Pancreas (tissue), 10 donors: ENCODE data around the gene SLC26A5. TPM values are rescaled to one million over a fixed set of nuclear protein-coding genes. Genes with fewer than 3 reads are reported as not detected.

ENCODE experiments used
- ATAC-seq, 4 donors: fragments of 200-7000 bp; cut with Tn5 transposase; one replicate each; pipeline versions ENCODE4 v1.8.0 to v1.9.1; 2020; ENCODE audit warnings: mild to moderate bottlenecking in 4 of 4, moderate library complexity in 4 of 4
- DNase-seq, 6 donors: peaks; one replicate each; pipeline ENCODE4 v3.0.0-alpha.2; 2020
- FAIRE-seq: peaks from 2 replicates; lab custom pipeline; 2012; peaks lifted over from hg19 to GRCh38; lab: Jason Lieb, UNC
- H3K27ac ChIP-seq, 4 donors: fragments of 200-600 bp; sonication (generic); 1 replicate in 3 of 4; 2 replicates in 1 of 4; pipeline versions ENCODE4 v1.5.0 to v1.8.0; 2020
- H3K27me3 ChIP-seq, 4 donors: fragments of 200-600 bp; one replicate each; pipeline ENCODE4 v1.8.0; 2021
- H3K36me3 ChIP-seq, 3 donors: fragments of 200-600 bp; sonication (generic) in 1 of 3; one replicate each; pipeline versions ENCODE4 v1.5.0 to v1.8.0; 2020 to 2021
- H3K4me1 ChIP-seq, 3 donors: fragments of 200-600 bp; one replicate each; pipeline ENCODE4 v1.8.0; 2021
- H3K4me3 ChIP-seq, 4 donors: fragments of 200-600 bp; sonication (generic) in 2 of 4; one replicate each; pipeline versions ENCODE4 v1.5.0 to v1.8.0; 2020 to 2021
- H3K9me3 ChIP-seq, 4 donors: fragments of 200-600 bp; one replicate each; pipeline ENCODE4 v1.8.0; 2021
- CTCF ChIP-seq, 4 donors: fragments of 200-600 bp; sonication (generic) in 3 of 4; IDR thresholded peaks; one replicate each; pipeline versions ENCODE4 v1.5.0 to v1.8.0; 2021; ENCODE audit warnings: antibody characterized with exemption in 4 of 4
- WGBS, 2 donors: extraction: QIAGEN DNeasy Blood & Tissue Kit; methylation state at CpG; one replicate each; pipeline ENCODE4 v1.1.7; 2013; 5-methylcytosine and 5-hydroxymethylcytosine counted together
- intact Hi-C, 3 donors: fragments of 100-400 bp; cut with DNase I; formaldehyde crosslinking; loops; one replicate each; pipeline versions ENCODE4 v1.11.1 to v1.14.2; 2022
- polyA plus RNA-seq, 2 donors: library from polyadenylated mRNA; stranded (reverse); fragments of 200-250 nt; gene quantifications; one replicate each; pipeline ENCODE4 v1.2.3, GENCODE V29; 2013
- total RNA-seq, 6 donors: library from RNA; stranded (reverse); fragmentation: NEBNext Ultra II Directional in 4 of 6; extraction: Animal tissue kit (Norgen Biotek cat#: 25700) in 4 of 6; gene quantifications; one replicate each; pipeline versions ENCODE4 v1.2.1 to v1.2.4, GENCODE V29; 2021 to 2023
- donor health status: healthy with polysubstance abuse.
- donor health status: DM: no; HTN: no; CAD: no; lungs with moderate emphysema.
- donor health status: DM: no; HTN: no; CAD: no.
- donor health status: control.
- donor health status: control.
- donor health status: Bipolar disorder and iron deficiency.
- donor health status: DM: yes; HTN: yes; CAD: no.
- donor health status: DM: no; HTN: no; CAD: no.
- donor health status: DM: no; HTN: no; CAD: no.
- donor health status: DM: yes; HTN: yes; CAD: no.

SLC26A5 gene
- total and polyA plus RNA-seq, 8 donors: 0.09 to 0.34 (median 0.19) TPM; not detected in 3

GRCh38 chr7:103398483-103399127 is 47.4 kb downstream of the SLC26A5 start:
- intact Hi-C loops: no loop called here
- Histone ChIP-seq H3K4me3 (no peak overlapping the region), H3K27ac (no peak overlapping the region), H3K9me3 (no peaks in the 10 kb centered on the region), H3K27me3 (no peaks in the 10 kb centered on the region), H3K36me3 (no peaks in the 10 kb centered on the region), H3K4me1 (no peaks in the 10 kb centered on the region)
- ATAC-seq (no peak), FAIRE-seq (no peak), DNase-seq (no peak)
- TF ChIP-seq CTCF (IDR thresholded peaks at IDR 0.05): no peak
- 35 to 50% methylated on average over 2 of the region's 2 CpGs for WGBS, 2 donors

GRCh38 chr7:103396471-103396870 is 49.5 kb downstream of the SLC26A5 start:
- H3K9me3 ChIP-seq: no peaks in the 10 kb centered on the region
- H3K27ac ChIP-seq: no peak overlapping the region
- H3K4me3 ChIP-seq: no peak overlapping the region
- ATAC-seq (no peak), DNase-seq (no peak), FAIRE-seq (no peak)
- 65 to 69% methylated on average over 8 of the region's 8 CpGs for WGBS, 2 donors
- no peaks in the 10 kb centered on the region for H3K4me1 ChIP-seq
- no peak for TF ChIP-seq CTCF (IDR thresholded peaks at IDR 0.05)
- intact Hi-C loops: no loop called here
- H3K27me3 ChIP-seq: no peaks in the 10 kb centered on the region
- H3K36me3 ChIP-seq: no peaks in the 10 kb centered on the region

GRCh38 chr7:103395071-103395470 is 50.9 kb downstream of the SLC26A5 start:
- FAIRE-seq: no peak
- no peak for TF ChIP-seq CTCF (IDR thresholded peaks at IDR 0.05)
- H3K27me3 ChIP-seq: no peaks in the 10 kb centered on the region

GRCh38 chr7:103394566-103394965 is 51.4 kb downstream of the SLC26A5 start:
- ATAC-seq: no peak
- no peak for DNase-seq
- WGBS, 2 donors: 93 to 94% methylated on average over 4 of the region's 4 CpGs
- Histone ChIP-seq H3K4me1 (no peaks in the 10 kb centered on the region), H3K9me3 (no peaks in the 10 kb centered on the region), H3K4me3 (no peak overlapping the region), H3K36me3 (no peaks in the 10 kb centered on the region), H3K27me3 (no peaks in the 10 kb centered on the region), H3K27ac (no peak overlapping the region)
- intact Hi-C loops: no loop called here
- no peak for FAIRE-seq
- no peak for TF ChIP-seq CTCF (IDR thresholded peaks at IDR 0.05)

More at GRCh38 chr7:103395071-103395470, 50.9 kb downstream of the SLC26A5 start:
- Histone ChIP-seq H3K4me3 (no peak overlapping the region), H3K27ac (no peak overlapping the region), H3K4me1 (no peaks in the 10 kb centered on the region), H3K36me3 (no peaks in the 10 kb centered on the region), H3K9me3 (no peaks in the 10 kb centered on the region)
- DNase-seq (no peak), ATAC-seq (no peak)
- 6 to 17% methylated on average over 1 of the region's 1 CpG for WGBS, 2 donors
- intact Hi-C loops: no loop called here

GRCh38 chr7:103391976-103392375 is 54.0 kb downstream of the SLC26A5 start:
- no peaks in the 10 kb centered on the region for H3K36me3 ChIP-seq
- intact Hi-C loops: no loop called here
- DNase-seq (no peak), FAIRE-seq (no peak), ATAC-seq (no peak)
- H3K4me3 ChIP-seq: no peak overlapping the region
- no peaks in the 10 kb centered on the region for H3K9me3 ChIP-seq
- H3K4me1 ChIP-seq: no peaks in the 10 kb centered on the region
- no peak for TF ChIP-seq CTCF (IDR thresholded peaks at IDR 0.05)
- no peaks in the 10 kb centered on the region for H3K27me3 ChIP-seq
- H3K27ac ChIP-seq: no peak overlapping the region
- WGBS, 2 donors: 52 to 58% methylated on average over 2 of the region's 2 CpGs
